HG03095 (cell line): Measurements from ENCODE around the gene ERGIC1.
A peak's percentile ranks its signal among the peaks of the same experiment; 100 is the strongest.
"Not testable (repeated sequence)": the region's sequence is repeated elsewhere in the genome, so short reads cannot be mapped to it uniquely, and the experiment has no call there.

Source experiments
- ATAC-seq: cut with Tn5 transposase; IDR thresholded peaks from one replicate; pipeline ENCODE4 v1.9.1; 2021; ENCODE audit warnings: moderate library complexity; ENCODE audit not compliant: unreplicated experiment

Gene ERGIC1

GRCh38 chr5:172833686-172834414, at the start of gene ERGIC1:
Gene ERGIC1, plus strand, starts transcription at chr5:172834251. Its CDS starts 163 bp downstream, at chr5:172834414.
- peak; percentile 73 for ATAC-seq

GRCh38 chr5:172785429-172786088, 48.5 kb upstream of the ERGIC1 start:
- ATAC-seq: no peak

- ATAC-seq: no peak
These were observed 47.2 kb upstream of the ERGIC1 start for GRCh38 chr5:172786736-172787462.

- ATAC-seq: not testable (repeated sequence)
These were observed 46.5 kb upstream of the ERGIC1 start for GRCh38 chr5:172787538-172787937.

- ATAC-seq: no peak
These were observed 45.0 kb upstream of the ERGIC1 start for GRCh38 chr5:172788771-172789686.

GRCh38 chr5:172789687-172790495, 44.2 kb upstream of the ERGIC1 start:
- no peak for ATAC-seq

GRCh38 chr5:172790496-172790889, 43.6 kb upstream of the ERGIC1 start:
- no peak for ATAC-seq

- ATAC-seq: no peak
These were observed 42.8 kb upstream of the ERGIC1 start for GRCh38 chr5:172791286-172791685.

- no peak for ATAC-seq
These were observed 42.2 kb upstream of the ERGIC1 start for GRCh38 chr5:172791726-172792445.

GRCh38 chr5:172792701-172793570, 41.1 kb upstream of the ERGIC1 start:
- no peak for ATAC-seq

GRCh38 chr5:172793577-172794488, 40.2 kb upstream of the ERGIC1 start:
- no peak for ATAC-seq

- ATAC-seq: no peak
These were observed 38.6 kb upstream of the ERGIC1 start for GRCh38 chr5:172795318-172795977.

GRCh38 chr5:172796306-172796705, 37.7 kb upstream of the ERGIC1 start:
- no peak for ATAC-seq

- no peak for ATAC-seq
These were observed 36.3 kb upstream of the ERGIC1 start for GRCh38 chr5:172797771-172798191.

- ATAC-seq: no peak
These were observed 35.4 kb upstream of the ERGIC1 start for GRCh38 chr5:172798422-172799215.

- ATAC-seq: no peak
These were observed 34.6 kb upstream of the ERGIC1 start for GRCh38 chr5:172799416-172799815.
